ENCODE measurements around the gene OLA1. TPM values are rescaled to one million over a fixed set of nuclear protein-coding genes. Genes with fewer than 3 reads are reported as not detected.

OLA1 gene
- total and polyA plus RNA-seq, 2 of the 4 experiments (the other 2 are of a cell fraction) = 54.7 to 71.2 TPM

GRCh38 chr2:174027956-174028355, 220.4 kb downstream of the OLA1 start:
- Histone ChIP-seq H3K4me1 (ENCODE audit: control insufficient read depth, insufficient read depth, low read length) (peaks cover 33% of the 10 kb centered on the region), H4K20me1 (ENCODE audit: insufficient read depth, low read length) (no peaks in the 10 kb centered on the region), H4K91ac (ENCODE audit: insufficient read depth, low read depth, low read length) (no peak overlapping the region; the same call in 1 of the 2 replicates), H2BK20ac (ENCODE audit: low read depth, low read length) (peak overlapping the region; percentile 48; the same call in 1 of the 2 replicates), H3K79me1 (ENCODE audit: low read depth in 1 of 2, low read length in 2 of 2) (no peaks in the 10 kb centered on the region), H3K9me3 (ENCODE audit: control insufficient read depth, insufficient read depth, low read length) (no peaks in the 10 kb centered on the region), H3K23ac (ENCODE audit: low read depth, low read length) (no peak overlapping the region; the same call in 1 of the 2 replicates), H3K9me1 (ENCODE audit: insufficient read depth, low read length) (peaks cover 13% of the 10 kb centered on the region), H3K4ac (ENCODE audit: low read depth, low read length) (peak overlapping the region; percentile 64), H3K9ac (ENCODE audit: low read depth, low read length) (no peak overlapping the region), H2BK120ac (ENCODE audit: low read depth, low read length) (peak overlapping the region; percentile 68; the same call in 1 of the 2 replicates), H3K36me3 (ENCODE audit: control insufficient read depth, insufficient read depth, low read length) (no peaks in the 10 kb centered on the region), H4K8ac (ENCODE audit: low read depth in 2 of 2, low read length in 2 of 2) (peak overlapping the region in 1 of 2 experiments; percentile 54; a peak in 1 of 4 replicates), H2AK5ac (ENCODE audit: low read depth, low read length) (peak overlapping the region; percentile 23; the same call in 1 of the 2 replicates), H3K27me3 (ENCODE audit: control insufficient read depth, insufficient read depth, low read length) (no peaks in the 10 kb centered on the region), H3K27ac (ENCODE audit: insufficient read depth, low read length) (peak overlapping the region; percentile 11; the same call in 1 of the 2 replicates), H3K4me3 (ENCODE audit: insufficient read depth, low read depth, low read length) (no peak overlapping the region), H3K14ac (replicated peaks; ENCODE audit: low read depth, low read length) (peak overlapping the region; percentile 42; the same call in 1 of the 2 replicates), H3K4me2 (ENCODE audit: low read depth, low read length) (no peak overlapping the region), H2BK15ac (ENCODE audit: low read depth, low read length) (0 out of 3 replicates have a peak overlapping the region, but pooled peaks have one; percentile 48), H2AK9ac (replicated peaks; ENCODE audit: low read depth, low read length, poor library complexity) (no peak overlapping the region), H3K18ac (ENCODE audit: low read depth, low read length) (peak overlapping the region; percentile 83), H3K56ac (ENCODE audit: extremely low read depth, insufficient read depth, low read length) (no peak overlapping the region), H2AFZ (replicated peaks; ENCODE audit: low read length, poor library complexity) (peak overlapping the region; percentile 67), H2BK5ac (ENCODE audit: low read depth, low read length, poor library complexity, severe bottlenecking) (no peak overlapping the region), H4K5ac (ENCODE audit: low read depth, low read length) (peak overlapping the region; percentile 61; the same call in 1 of the 2 replicates)
- in situ Hi-C loops (cut with MboI; ENCODE audit: low sequenced_read_pairs) = no loop called here
- no peak for DNase-seq
- no TSS peak for BruUV-seq (replicated peaks)
- CTCF ChIA-PET = interaction anchor here (0.5 kb wide), 1 partner anchor 1307 kb away, joined by 3 read pairs; no protein-coding TSS in a partner anchor
- intact Hi-C loops (cut with micrococcal nuclease) = no loop called here
- dilution Hi-C loops (cut with HindIII; ENCODE audit: low sequenced_read_pairs, unreplicated experiment) = no loop called here
- WGBS, 2 experiments (ENCODE audit: extremely low coverage in 2 of 2, insufficient read length in 1 of 2) = no CpG with 5 or more reads among the region's 3 CpGs
- TF ChIP-seq CEBPB (IDR thresholded peaks at IDR 0.05; ENCODE audit: low read depth, low read length) = no peak
- ATAC-seq (ENCODE audit: low read depth) = no peak
- POLR2A ChIA-PET (ENCODE audit: unreplicated experiment) = interaction anchor here (0.6 kb wide), 1 partner anchor 38 kb away, joined by 15 read pairs; no protein-coding TSS in a partner anchor

All from IMR-90 (cell line).